SK-N-DZ (cell line): ENCODE data around the gene FERMT3.

ENCODE experiments used
- DNase-seq: peaks from one replicate; pipeline ENCODE4 v3.0.0-alpha.2; 2015; ENCODE audit warnings: low spot score

FERMT3 gene

DNA sequence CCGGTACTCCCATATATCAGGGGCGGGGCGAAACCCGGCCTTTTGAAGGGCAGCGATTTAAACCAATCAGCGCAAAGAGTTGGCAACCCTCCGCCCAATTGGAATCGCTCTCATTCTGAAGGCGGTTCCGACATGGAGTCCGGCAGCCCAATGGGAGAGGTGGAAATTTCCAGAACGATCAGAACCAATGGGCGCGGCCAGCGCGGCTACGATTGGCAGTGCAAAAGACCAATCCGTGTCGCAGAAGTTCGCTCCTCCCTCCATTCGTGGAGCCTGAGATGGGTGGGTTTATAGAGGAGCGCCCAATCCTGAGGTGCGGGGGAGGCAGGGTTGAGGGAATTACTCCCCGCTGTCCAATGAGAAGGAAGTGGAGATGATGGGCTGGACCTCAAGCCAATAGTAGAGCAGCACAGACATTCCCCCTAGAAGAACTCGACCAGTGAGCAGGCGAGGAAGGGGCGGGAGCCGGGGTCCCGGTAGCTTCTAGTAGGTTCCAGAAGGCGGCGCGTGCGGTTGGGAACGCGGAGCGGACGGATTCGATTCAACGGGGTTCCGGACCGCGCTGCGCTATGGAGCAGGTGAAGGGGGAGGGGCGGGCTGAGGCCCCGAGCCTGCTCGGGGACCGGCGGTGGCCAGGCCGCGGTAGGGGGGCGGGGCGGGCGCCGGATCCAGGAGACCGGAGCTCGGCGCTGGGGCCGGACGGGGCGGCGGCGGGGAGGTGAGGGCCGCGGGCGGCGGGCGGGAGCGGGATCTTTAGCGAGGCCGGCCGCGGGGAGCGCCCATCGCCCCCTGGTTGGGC lies 20.6 kb upstream of the FERMT3 start, which contains the start of gene STIP1:
Gene STIP1 (plus strand): TSS at position 479 of the 799 bp plus-strand sequence. CDS start 91 bp downstream, at position 570.
- DNase-seq = peak; percentile 100

DNA sequence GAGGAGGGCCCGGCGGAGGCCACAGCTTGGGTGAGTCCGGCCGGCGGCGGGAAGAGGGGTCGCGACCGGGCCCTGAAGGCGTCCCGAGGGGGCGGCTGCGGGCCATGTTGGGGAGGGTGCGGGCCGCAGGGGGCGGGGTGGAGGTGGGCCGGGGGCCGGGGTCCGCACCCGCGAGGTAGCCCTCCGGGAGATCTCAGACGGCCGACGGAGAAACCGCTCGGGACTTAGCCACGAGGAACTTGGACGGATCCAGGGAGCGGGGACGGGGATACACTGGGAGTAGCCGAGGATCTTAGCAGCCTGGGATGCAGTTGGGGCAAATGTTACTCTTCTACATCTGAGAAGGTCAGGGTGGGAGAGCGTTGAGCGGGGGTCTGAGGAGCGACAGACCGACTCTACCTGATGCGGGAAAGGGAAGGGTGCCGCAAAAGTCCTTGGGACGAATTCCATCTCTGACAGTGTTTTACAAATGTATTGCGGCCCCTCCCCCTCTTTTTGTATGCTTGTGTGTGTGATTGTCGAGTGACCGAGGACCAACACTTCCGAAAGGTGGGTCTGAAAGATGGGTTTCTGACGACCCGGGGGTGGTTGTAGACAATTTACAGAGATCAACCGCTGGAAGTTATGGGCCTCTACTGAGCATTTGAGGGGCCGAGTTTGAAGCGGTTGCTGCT lies 19.9 kb upstream of the FERMT3 start:
- DNase-seq = no peak

DNA sequence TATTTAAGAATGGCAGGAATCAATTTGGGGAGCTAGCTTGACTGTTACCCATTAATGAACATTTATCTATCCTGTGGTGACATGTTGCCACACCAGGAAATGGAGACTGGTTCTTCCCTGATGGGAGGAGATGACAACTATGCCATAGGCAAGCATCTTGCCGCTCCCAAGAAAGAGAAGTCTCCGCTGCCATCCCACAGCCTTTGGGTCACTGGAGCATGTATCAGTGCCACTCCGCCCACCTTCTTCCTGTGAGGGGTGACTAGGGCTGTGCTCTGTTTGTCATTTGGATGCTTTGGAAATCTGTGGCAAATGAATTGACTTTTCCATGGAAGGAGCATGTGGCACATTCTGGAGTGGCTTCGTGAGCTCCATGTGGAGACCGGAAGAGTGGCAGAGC lies 14.1 kb upstream of the FERMT3 start:
- DNase-seq = no peak

DNA sequence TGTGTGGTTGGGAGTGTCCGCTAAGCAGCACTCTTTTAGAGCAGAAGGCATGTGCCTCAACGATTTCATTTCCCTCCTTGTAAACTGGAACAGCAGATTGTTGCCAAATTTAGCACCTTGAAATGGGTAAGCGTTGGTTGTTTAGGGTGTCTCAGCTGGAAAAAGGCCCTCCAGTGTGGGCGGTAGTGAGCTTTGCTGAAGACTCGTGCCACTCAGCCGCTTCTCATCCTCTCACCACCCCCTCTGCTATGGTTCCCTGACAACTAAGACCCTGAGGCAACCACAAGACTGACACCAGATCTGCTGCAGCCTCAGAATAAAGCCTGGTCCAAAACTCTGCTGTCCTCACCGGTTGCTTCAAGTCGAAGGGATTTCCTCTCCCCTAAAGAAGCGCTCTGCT lies 9.9 kb upstream of the FERMT3 start:
- no peak for DNase-seq

DNA sequence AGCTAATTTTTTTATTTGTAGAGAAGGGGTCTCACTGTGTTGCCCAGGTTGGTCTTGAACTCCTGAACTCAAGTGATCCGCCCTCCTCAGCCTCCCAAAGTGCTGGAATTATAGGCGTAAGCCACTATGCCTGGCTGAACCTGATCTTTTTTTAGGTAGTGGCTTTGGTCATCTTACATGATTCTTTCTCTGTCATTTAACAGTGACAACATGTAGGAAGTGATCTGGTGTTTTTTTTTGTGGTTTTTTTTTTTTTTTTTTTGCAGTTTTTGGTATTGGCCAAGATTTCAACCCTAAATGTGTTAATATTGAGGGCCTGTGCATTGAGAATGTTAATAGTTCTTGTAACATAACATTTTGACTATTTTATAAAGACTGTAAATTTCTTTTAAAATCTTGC lies 8.0 kb upstream of the FERMT3 start:
- DNase-seq = no peak

DNA sequence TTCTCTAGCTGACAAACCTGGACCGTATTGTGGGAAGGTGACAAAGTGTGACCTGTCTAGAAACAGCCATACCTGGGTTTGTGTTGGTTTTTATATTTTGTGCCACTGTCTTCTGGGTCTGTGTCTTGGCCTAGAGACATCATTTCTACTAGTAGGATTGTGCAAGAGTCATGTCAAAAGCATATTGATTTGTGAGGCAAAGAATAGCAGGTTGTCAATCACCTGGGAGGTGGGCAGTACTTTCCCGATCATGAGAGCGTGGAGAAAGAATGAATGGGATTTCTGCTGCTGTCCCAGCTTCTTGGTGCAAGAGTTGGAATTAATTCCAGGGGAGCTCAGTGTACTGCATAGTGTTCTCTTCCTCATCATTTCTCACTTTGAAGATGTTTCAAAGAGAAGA lies 5.0 kb upstream of the FERMT3 start:
- no peak for DNase-seq

DNA sequence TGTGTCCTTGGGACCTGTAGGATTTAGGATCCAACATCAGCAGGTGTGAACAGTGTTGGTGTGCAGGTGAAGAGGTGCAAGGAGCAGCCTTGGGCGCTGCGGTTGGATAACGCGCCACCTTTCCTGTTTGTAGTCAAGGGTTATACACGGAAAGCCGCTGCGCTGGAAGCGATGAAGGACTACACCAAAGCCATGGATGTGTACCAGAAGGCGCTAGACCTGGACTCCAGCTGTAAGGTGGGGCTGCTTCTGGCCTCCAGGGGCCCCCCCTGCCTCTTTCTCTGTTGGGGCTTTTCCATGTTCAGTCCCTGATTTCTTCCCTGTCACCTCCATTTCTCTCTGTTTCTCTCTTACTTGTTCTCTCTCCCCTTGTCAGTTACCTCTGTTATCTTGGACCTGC lies 3.5 kb upstream of the FERMT3 start:
- DNase-seq = no peak

DNA sequence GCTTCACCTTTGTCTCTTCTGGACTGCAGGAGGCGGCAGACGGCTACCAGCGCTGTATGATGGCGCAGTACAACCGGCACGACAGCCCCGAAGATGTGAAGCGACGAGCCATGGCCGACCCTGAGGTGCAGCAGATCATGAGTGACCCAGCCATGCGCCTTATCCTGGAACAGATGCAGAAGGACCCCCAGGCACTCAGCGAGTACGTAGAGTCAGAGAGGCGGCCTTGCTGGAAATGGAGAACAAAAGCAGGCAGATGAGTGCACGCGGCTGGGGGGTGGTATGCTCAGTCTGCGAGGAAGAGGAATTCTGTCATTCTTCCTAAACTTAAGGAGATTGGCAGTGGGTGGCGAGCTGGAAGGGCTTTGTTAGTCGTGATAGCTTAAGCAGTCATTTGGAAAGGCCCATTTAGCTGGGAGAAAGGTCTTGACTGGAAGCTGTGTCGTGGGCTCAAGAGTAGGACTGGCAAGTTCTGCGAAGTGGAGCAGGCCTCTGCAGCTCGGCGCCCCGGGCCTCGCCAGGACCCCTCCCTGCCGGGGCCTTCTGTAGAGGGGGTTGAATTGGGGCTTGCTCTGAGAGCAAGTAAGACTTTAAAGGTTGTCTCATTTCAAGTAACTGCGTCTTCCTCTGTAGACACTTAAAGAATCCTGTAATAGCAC lies 3.0 kb upstream of the FERMT3 start:
- DNase-seq = no peak

DNA sequence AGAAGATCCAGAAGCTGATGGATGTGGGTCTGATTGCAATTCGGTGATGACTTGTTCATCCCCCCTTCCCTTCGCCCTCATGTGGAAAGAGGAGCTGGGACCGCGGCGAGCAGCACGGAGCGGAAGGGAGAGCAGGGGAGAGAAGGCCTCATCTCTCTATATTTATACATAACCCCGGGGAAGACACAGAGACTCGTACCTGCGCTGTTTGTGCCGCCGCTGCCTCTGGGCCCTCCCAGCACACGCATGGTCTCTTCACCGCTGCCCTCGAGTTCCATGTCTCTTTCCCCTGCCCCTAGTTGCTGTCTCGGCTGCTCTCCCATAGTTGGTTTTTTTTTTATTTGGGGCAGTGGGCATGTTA lies 2.5 kb upstream of the FERMT3 start:
- no peak for DNase-seq

DNA sequence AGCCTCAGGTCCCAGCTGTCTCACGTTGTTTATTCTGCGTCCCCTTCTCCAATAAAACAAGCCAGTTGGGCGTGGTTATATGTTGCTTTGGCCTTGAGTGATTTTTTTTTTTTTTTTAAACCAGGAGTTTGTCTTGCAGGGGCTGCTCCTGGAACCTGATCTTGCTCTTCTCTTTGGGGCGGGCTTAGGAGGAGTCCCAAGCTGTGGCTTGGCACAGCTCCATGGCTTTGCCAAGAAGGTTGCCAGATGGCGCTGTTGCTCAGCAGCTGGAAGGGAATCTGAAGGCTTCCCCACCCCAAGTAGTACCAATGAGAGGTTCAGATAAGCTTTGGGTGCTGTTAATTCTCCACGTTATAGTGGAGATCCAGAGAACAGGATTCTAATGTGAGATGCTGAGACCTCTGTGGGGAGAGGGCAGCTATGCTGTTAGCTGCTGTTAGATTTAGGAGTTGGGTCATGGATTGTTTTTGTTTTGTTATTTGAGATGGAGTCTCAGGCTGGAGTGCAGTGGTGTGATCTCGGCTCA lies 2.0 kb upstream of the FERMT3 start:
- DNase-seq = peak; percentile 64

DNA sequence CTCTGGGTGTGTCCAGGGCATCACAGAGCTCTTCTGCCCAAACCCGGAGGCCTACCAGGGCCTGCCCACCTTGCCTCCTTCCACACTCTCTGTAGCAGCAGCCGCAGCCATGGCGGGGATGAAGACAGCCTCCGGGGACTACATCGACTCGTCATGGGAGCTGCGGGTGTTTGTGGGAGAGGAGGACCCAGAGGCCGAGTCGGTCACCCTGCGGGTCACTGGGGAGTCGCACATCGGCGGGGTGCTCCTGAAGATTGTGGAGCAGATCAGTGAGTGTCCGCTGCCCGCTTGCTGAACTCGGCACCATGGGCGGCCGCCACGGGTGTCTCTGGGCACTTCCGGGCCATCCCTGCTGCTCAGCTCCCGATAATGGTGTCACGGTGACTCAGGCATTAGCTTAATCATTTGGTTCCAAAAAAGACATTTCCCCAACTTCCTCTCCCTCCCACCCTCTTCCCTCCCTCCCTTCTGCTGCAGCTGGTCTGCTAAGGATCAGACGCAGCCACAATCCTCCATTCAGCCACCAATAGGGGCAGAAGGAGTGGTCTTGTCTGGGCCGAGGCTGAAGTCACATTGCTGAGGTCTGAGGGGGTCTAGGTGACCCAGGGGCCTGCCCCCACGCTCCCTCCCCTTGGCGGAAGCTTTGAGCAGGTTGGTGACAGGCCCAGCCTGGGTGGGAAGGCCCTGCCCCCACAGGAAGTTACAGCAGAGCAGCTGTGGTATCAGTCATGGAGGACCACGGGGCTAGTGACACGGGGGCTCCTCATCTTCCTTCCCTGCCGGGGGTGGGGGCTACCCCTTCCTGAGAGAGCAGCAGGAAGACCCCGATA lies 950 bp downstream of the FERMT3 start:
- DNase-seq = no peak

DNA sequence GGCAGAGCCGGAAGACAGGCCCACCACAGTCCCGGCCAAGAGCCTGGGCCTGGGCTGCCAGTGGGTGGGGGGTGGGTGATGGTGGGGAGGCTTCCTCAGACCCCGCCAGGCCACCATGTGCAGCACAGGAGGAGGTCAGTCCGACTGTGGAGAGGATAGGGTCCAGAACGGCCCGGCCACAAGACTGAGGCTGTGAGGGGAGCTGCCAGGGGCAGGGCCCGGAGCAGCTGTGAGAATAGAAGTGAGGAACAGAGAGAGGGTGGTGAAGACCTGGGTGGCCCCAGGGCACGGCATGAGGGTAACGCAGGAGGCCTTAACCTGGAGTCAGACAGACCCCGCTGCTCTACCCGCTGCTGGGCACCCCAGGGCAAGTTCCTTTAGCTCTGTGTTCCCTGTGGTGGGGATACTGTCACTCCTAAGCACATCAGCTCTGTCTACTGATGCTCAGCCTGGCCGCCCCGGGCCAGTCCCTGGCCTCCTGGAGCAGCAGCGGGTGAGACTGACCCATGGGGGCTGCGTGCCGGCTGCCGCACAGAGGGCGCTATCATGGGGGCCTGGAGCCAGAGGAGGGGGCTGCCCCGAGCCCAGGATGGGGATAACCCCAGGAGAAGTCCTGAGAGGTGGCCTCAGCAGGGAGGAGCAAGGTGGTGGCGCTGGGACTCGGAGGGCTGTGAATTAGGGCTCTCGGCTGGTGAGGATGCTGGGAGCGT lies 1.7 kb downstream of the FERMT3 start:
- DNase-seq = no peak

DNA sequence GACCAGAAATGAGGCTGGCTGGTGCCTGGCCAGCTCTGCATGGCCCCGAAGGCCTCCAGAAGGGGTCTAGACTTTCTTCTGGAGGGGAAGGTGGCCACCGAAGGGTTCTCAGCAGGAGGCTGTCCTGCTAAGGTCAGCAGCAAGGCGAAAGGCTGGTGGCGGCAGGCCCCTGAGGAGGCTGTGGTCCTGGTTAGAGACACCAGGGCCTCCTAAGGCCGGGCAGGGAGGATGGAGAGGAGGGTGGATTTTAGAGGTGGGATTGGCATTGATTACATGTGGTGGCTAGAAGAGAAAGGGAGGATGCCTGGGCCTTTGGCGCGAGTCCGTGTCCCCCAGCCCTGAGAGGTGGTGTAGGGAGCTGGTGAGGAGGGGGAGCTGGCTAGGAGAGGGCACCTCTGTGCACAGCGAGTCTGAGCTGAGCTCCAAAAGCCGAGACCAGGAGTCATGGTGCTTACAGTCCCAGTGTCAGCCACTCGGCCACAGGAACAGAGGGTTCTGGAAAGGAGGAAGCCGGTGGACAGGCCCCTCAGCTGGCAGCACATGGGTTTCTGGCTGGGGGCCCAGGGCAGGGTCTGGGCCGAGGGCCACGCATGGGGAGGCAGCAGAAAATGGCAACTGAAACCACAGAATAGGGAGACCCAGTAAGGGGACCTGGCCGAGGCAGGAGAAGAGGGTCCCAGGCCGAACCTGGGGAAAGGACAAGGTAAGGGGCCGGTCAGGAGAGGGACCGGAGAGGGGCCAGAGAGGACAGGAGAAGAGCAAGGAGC lies 2.5 kb downstream of the FERMT3 start:
- no peak for DNase-seq

DNA sequence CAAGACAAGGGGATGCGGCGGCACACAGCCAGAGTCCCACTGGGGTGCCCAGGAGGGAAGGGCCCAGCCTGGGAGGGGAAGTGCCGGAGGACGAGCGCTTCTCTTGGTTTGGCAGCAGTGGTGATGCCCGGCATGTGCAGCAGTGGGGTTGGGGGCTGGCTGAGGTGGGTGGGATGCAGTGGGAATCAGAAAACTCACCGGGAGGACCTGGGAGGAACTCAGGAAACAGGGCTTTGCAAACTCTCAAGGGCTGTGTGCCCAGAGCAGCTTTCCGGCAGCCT lies 3.0 kb downstream of the FERMT3 start:
- DNase-seq = no peak

DNA sequence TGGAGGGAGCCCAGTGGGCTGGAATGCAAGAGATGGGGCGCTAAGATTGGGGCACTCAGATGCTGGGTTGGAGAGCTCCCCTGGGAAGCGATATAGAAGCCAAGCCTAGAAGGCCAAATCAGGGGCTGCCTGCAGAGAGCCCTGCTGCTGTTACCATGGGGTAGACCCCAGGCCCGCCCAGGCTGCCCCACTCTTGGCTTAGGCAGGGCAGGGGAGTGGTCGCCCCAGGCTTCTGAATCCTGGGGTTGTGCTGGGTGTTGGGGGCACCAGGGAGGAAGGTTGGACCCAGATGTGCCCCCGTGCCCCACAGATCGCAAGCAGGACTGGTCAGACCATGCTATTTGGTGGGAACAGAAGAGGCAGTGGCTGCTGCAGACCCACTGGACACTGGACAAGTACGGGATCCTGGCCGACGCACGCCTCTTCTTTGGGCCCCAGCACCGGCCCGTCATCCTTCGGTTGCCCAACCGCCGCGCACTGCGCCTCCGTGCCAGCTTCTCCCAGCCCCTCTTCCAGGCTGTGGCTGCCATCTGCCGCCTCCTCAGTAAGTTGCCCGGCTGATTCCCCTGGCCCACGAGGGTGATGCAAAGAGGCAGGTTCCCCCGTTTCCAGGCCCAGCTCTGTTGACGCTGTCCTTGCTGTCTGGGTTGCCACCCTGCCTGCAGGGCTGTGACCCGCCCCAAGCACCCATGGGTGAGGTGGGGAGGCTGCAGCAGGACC lies 3.9 kb downstream of the FERMT3 start:
- DNase-seq = no peak

DNA sequence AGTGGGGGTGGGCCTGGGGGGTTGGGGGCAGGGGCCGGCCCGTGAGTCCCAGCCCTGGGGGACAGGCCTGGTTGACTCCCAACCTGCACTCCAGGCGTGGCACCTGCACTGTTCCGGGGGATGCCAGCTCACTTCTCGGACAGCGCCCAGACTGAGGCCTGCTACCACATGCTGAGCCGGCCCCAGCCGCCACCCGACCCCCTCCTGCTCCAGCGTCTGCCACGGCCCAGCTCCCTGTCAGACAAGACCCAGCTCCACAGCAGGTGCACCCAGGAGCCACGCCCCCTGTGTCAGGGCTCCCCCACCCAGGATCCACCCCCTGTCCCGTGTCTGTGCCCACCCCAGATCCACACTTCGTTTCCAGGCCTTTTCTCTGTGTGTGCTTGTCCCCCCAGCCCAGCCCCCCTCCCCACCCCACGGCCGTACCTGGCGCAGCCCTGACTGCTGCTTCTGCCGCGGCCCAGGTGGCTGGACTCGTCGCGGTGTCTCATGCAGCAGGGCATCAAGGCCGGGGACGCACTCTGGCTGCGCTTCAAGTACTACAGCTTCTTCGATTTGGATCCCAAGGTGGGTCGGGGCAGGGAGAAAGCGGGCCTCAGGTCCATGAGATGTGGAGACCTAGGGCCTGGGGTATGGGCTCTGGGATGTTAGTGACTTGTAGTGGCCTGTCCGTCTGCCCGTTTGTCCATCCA lies 4.8 kb downstream of the FERMT3 start:
- DNase-seq = no peak

DNA sequence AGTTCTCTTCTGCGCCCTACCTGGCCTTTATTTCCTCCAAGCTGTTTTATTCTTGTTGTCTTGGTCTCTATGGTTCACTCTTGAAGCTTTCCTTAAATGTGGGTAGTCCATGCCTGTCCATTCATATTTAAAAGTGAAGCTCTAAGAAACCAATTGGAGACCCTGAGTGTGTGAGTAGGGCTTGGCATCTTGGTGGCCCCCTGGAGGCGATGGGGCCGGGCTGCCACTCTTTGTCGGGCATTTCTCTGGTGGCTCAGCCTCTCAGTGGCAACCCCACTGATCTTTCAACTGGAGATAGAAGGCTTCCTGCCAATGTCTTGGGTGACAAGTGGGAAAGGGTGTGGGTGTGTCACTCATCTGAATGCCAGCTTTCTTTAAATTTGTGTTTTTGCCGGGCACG lies 10.4 kb downstream of the FERMT3 start:
- DNase-seq = no peak

DNA sequence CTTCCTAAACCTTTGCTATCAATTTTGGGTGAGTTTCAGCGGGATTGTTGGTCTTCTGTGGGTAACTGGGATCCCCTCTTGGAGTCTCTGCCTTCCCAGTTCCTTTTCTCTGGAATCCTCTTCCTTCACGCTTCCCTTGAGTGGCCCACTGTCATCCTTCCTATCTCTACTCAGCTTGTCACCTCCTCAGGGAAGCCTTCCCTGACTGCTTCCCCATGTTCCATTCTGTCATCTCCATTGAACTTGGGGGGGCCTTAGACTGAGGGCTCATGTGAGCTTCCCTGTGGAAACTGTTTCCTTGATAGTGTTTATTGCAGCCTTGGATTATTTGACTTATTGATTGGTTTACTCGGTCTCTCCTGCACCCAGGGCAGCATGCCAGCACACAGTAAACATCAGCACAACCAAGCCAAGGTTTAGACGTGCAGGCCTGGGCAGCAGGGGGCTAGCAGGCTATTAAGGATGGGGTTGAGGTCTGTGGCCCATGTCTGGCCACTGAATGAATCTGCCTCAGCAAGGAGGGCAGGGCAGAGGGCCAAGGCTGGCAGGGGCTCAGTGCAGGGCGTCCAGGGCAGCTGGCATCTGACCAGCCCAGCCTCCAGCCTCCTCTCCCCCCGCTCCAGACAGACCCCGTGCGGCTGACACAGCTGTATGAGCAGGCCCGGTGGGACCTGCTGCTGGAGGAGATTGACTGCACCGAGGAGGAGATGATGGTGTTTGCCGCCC lies 12.3 kb downstream of the FERMT3 start:
- no peak for DNase-seq

DNA sequence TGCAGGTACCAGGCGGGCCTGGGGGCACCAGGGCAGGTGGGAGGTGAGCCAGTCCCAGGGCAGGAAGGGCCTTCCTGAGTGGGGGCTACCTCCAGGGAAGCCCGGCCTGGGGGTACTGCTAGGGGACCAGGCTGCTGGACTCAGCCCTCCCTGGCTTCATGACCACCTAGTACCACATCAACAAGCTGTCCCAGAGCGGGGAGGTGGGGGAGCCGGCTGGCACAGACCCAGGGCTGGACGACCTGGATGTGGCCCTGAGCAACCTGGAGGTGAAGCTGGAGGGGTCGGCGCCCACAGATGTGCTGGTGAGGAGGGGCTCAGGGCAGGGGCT lies 12.8 kb downstream of the FERMT3 start:
- no peak for DNase-seq
